K562 (cell line): ENCODE results near the gene GRIK5.

Experiments
- ATF1 ChIP-seq, 2 experiments: fragments of 450-650 bp in 1 of 2; IDR thresholded peaks; 2 replicates each; pipeline ENCODE4 v1.6.1; 2016; ENCODE audit warnings: missing compliant biosample characterization in 1 of 2, missing genetic modification characterization in 1 of 2
- BHLHE40 ChIP-seq: IDR thresholded peaks from 2 replicates; pipeline ENCODE4 v1.6.1; 2011; ENCODE audit warnings: low read length, improper control_type of control experiment
- CHD7 ChIP-seq: fragments of 200-600 bp; sonication (generic); IDR thresholded peaks from one replicate; pipeline ENCODE4 v1.6.1; 2012; ENCODE audit warnings: mild to moderate bottlenecking, low read depth, low read length, inconsistent platforms
- DIDO1 ChIP-seq: fragments of 450-650 bp; IDR thresholded peaks from 2 replicates; pipeline ENCODE4 v1.6.1; 2016; ENCODE audit warnings: low read depth, missing biosample characterization, missing genetic modification characterization
- E4F1 ChIP-seq: fragments of 250-450 bp; sonication (Bioruptor Pico); IDR thresholded peaks from 2 replicates; pipeline ENCODE4 v1.5.0; 2021; ENCODE audit warnings: mild to moderate bottlenecking, borderline replicate concordance
- EZH2 ChIP-seq: IDR thresholded peaks from 2 replicates; pipeline ENCODE4 v1.6.1; 2012; ENCODE audit warnings: low read depth, mild to moderate bottlenecking, inconsistent platforms, low read length, borderline replicate concordance
- MLX ChIP-seq, 2 experiments: fragments of 450-650 bp in 1 of 2; sonication (generic) in 1 of 2; formaldehyde crosslinking; conservative IDR thresholded peaks; 2 replicates each; pipeline versions ENCODE4 v1.4.0 to v1.8.1; 2020 to 2022; ENCODE audit warnings: mild to moderate bottlenecking in 1 of 2, missing genetic modification reagents in 1 of 2
- MYNN ChIP-seq, 2 experiments: sonication (generic); formaldehyde crosslinking in 1 of 2; IDR thresholded peaks; 2 replicates each; pipeline versions ENCODE4 v1.5.0 to v1.6.1; 2016 to 2020; ENCODE audit warnings: antibody characterized with exemption in 1 of 2, missing genetic modification reagents in 1 of 2
- POLR2AphosphoS5 ChIP-seq: IDR thresholded peaks from 2 replicates; pipeline ENCODE4 v1.6.1; 2011; ENCODE audit warnings: mild to moderate bottlenecking, low read depth, low read length, moderate library complexity; ENCODE audit not compliant: control insufficient read depth, insufficient read depth
- TCF7L2 ChIP-seq: fragments of 150-350 bp; IDR thresholded peaks from 2 replicates; pipeline ENCODE4 v1.6.1; 2016; ENCODE audit warnings: low read depth, mild to moderate bottlenecking, low read length, moderate library complexity
- ZBTB2 ChIP-seq: fragments of 450-650 bp; IDR thresholded peaks from 2 replicates; pipeline ENCODE4 v1.6.1; 2016; ENCODE audit warnings: antibody characterized with exemption
- ZNF398 ChIP-seq: fragments of 250-450 bp; sonication (Bioruptor Pico); IDR thresholded peaks from 2 replicates; pipeline ENCODE4 v1.8.0; 2021; ENCODE audit warnings: moderate library complexity, mild to moderate bottlenecking, inconsistent platforms
- ZNF449 ChIP-seq: fragments of 250-450 bp; sonication (Bioruptor Pico); IDR thresholded peaks from 2 replicates; pipeline ENCODE4 v1.8.0; 2022; ENCODE audit warnings: moderate library complexity, mild to moderate bottlenecking, inconsistent platforms

GRCh38 chr19:42023121-42023942 is 46.7 kb downstream of the GRIK5 start:
- TF ChIP-seq TCF7L2 (no peak), DIDO1 (no peak), ZNF398 (CRISPR knock-in tag) (no peak), ATF1 (CRISPR knock-in tag; IDR thresholded peaks at IDR 0.05) (no peak), ATF1 (tag; IDR thresholded peaks at IDR 0.05) (no peak), EZH2 (no peak), MYNN (IDR thresholded peaks at IDR 0.05) (no peak), MYNN (CRISPR knock-in tag; IDR thresholded peaks at IDR 0.05) (no peak), CHD7 (no peak), ZBTB2 (no peak), E4F1 (CRISPR knock-in tag) (no peak), ZNF449 (CRISPR knock-in tag) (no peak), MLX (CRISPR knock-in tag; conservative IDR thresholded peaks at IDR 0.05) (no peak), POLR2AphosphoS5 (no peak), BHLHE40 (no peak; the same call in 1 of the 2 replicates)
